ENCODE results near the gene SMC5.
"Not testable (repeated sequence)": the region's sequence is repeated elsewhere in the genome, so short reads cannot be mapped to it uniquely, and the experiment has no call there.

The SMC5 gene

GRCh38 chr9:70258692-70259511 lies at the start of gene SMC5:
Gene SMC5, plus strand, starts transcription at chr9:70258978. Its CDS starts 101 bp downstream, at chr9:70259079.
- peak; percentile 72 to 77 for DNase-seq (ENCODE audit: low read depth in 2 of 2)

GRCh38 chr9:70217029-70217428 lies 41.7 kb upstream of the SMC5 start:
- DNase-seq (ENCODE audit: low read depth in 2 of 2) = no peak

GRCh38 chr9:70218767-70219166 lies 40.0 kb upstream of the SMC5 start:
- no peak for DNase-seq (ENCODE audit: low read depth in 2 of 2)

- DNase-seq (ENCODE audit: low read depth in 2 of 2) = no peak
These were observed 38.6 kb upstream of the SMC5 start for GRCh38 chr9:70220216-70220615.

- no peak for DNase-seq (ENCODE audit: low read depth in 2 of 2)
These were observed 36.4 kb upstream of the SMC5 start for GRCh38 chr9:70222354-70222753.

GRCh38 chr9:70228118-70228517 lies 30.7 kb upstream of the SMC5 start:
- DNase-seq (ENCODE audit: low read depth in 2 of 2) = no peak

GRCh38 chr9:70228611-70229010 lies 30.2 kb upstream of the SMC5 start:
- no peak for DNase-seq (ENCODE audit: low read depth in 2 of 2)

GRCh38 chr9:70229026-70229425 lies 29.8 kb upstream of the SMC5 start:
- DNase-seq (ENCODE audit: low read depth in 2 of 2) = no peak

- DNase-seq (ENCODE audit: low read depth in 2 of 2) = no peak
These were observed 29.2 kb upstream of the SMC5 start for GRCh38 chr9:70229579-70229978.

- no peak for DNase-seq (ENCODE audit: low read depth in 2 of 2)
These were observed 26.3 kb upstream of the SMC5 start for GRCh38 chr9:70232476-70232875.

- DNase-seq (ENCODE audit: low read depth in 2 of 2) = not testable (repeated sequence)
These were observed 24.6 kb upstream of the SMC5 start for GRCh38 chr9:70234208-70234607.

GRCh38 chr9:70245952-70246351 lies 12.8 kb upstream of the SMC5 start:
- not testable (repeated sequence) for DNase-seq (ENCODE audit: low read depth in 2 of 2)

GRCh38 chr9:70250221-70250620 lies 8.6 kb upstream of the SMC5 start:
- no peak for DNase-seq (ENCODE audit: low read depth in 2 of 2)

- no peak for DNase-seq (ENCODE audit: low read depth in 2 of 2)
These were observed 3.3 kb upstream of the SMC5 start for GRCh38 chr9:70255486-70255885.

GRCh38 chr9:70256123-70256551 lies 2.6 kb upstream of the SMC5 start:
- DNase-seq (ENCODE audit: low read depth in 2 of 2) = no peak

GRCh38 chr9:70257502-70257901 lies 1.3 kb upstream of the SMC5 start:
- DNase-seq (ENCODE audit: low read depth in 2 of 2) = no peak

- peak; percentile 9 to 31 for DNase-seq (ENCODE audit: low read depth in 2 of 2)
These were observed 637 bp upstream of the SMC5 start for GRCh38 chr9:70257991-70258691.

- DNase-seq (ENCODE audit: low read depth in 2 of 2) = no peak
These were observed 679 bp downstream of the SMC5 start for GRCh38 chr9:70259512-70259802.

- DNase-seq (ENCODE audit: low read depth in 2 of 2) = no peak
These were observed 1.2 kb downstream of the SMC5 start for GRCh38 chr9:70260007-70260443.

- DNase-seq (ENCODE audit: low read depth in 2 of 2) = no peak
These were observed 1.8 kb downstream of the SMC5 start for GRCh38 chr9:70260606-70261005.

- DNase-seq (ENCODE audit: low read depth in 2 of 2) = no peak
These were observed 2.5 kb downstream of the SMC5 start for GRCh38 chr9:70261131-70261870.

GRCh38 chr9:70262366-70262765 lies 3.6 kb downstream of the SMC5 start:
- no peak for DNase-seq (ENCODE audit: low read depth in 2 of 2)

- no peak for DNase-seq (ENCODE audit: low read depth in 2 of 2)
These were observed 4.2 kb downstream of the SMC5 start for GRCh38 chr9:70262948-70263347.
